HCEC 1CT (cell line): ENCODE measurements around the gene OXSM.

Source experiments
- DNase-seq: peaks from one replicate; pipeline ENCODE4 v3.0.0-alpha.2; 2017

The OXSM gene

DNA sequence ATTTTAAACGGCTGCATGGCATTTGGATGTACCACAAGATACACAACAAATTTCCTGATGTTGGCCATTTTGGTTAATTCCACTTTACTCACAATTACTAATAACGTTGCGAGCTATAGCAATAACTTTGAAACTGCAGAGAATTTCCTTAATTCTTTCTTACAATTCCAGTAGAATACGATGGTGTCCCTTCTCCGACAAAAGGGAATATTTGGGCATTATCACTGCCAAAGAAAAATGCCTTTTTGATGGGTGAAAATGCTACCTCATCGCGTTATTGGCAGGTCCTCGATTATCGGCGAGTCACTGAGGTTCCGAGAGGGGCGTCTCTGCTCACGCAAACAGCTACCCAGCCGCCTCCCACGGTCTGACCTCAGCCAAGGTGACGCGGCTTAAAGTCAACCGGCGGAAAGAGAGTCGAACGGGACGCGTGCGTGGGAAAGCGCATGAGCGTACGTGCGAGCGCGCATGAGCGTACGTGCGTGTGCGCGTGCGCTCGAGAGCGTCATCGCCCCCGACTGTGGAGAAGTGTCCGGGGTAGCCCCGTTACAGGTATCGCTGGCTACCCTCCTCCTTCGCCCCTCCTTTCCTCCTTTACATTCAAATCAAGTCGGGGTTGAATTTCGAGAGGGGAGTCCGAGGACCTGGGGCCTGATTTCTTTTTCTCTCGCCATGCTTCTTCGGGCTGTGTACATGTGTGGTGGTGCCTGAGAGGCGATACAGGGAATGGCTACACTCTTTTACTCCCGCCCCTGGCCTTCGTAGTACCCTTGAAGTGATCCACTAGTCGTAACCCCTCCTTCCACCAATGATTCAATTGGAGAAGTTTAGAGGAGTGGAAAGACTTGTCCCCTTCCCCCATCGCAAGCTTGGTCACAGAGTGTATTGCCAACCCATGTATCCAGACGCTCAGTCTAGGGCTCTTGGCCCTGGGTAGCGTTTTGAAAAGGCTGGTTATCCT is at the start of gene OXSM:
TSS of gene OXSM (plus strand) at position 495 of the 961 bp plus-strand sequence. CDS start 931 bp downstream, outside the sequence.
- DNase-seq: peak; percentile 86

DNA sequence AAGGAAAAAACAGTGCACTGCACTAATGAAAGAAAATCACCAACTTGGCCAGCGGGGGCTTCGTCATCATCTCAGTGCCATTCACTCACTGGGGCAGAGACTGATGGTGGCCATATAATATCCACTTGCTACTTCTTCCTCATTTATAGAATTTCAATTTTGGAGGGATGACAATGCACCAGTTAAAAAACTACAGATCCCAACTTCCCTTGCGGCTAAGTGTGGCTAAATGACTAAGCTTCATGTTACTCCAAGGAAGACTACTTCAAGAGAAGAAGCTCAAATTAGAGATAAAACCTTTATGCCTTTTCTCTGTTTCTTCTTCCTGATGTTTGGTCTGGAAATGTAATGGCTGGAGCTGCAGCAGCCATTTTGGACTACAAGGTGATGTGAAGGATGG is 45.4 kb upstream of the OXSM start:
- DNase-seq: no peak

DNA sequence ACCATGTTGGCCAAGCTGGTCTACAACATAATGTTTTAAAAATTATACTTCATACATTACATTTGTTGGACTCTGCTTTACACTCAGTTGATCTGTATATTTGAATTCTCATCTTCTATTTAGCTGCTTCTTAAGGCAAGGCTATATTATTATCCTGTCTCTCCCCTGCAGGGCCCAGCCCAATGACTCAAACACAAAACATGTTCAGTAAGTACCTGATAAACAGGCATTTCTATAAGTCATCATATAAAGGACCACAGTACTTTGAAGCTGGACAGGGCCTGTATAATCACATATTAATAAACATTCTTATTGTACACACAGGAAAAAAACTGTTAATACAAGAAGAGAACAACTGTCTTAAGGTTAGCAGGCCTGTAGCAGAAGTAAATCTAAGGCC is 42.9 kb upstream of the OXSM start:
- no peak for DNase-seq

DNA sequence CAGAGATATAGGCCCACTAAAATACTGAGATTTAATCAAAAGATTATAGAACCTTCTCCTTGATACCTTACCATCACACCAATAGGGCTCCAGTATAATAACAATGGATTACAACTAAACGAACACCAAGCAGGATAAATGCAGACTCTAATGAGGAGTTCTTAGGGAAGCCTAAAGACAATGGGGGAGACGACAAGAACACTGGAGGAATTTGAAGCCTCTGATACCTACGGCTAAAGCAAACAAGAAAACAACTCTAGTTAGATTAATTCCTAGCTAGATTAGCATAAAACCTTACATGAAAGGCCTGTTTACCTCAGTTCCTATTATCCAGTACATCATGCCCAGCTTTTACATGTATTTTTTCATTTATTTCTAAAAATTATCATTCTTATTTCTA is 41.7 kb upstream of the OXSM start:
- no peak for DNase-seq

DNA sequence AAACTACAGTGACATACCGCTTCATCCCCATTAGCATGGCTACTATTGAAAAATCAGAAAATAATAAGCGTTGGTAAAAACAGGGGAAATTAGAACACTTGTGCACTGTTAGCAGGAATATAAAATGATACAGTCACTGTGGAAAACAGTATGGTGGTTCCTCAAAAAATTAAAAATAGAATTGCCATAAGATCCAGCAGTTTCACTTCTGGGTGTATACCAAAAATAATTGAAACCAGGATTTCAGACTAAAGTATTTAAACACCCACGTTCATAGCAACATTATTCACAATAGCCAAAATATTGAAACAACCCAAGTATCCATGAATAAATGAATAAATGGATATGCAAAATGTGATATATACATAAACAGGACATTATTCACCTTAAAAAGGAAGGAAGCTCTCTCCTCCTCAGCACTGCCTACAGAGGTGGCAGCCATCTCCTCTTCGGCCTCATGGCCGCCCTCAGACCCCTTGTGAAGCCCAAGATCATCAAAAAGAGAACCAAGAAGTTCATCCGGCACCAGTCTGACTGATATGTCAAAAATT is 40.8 kb upstream of the OXSM start:
- no peak for DNase-seq

DNA sequence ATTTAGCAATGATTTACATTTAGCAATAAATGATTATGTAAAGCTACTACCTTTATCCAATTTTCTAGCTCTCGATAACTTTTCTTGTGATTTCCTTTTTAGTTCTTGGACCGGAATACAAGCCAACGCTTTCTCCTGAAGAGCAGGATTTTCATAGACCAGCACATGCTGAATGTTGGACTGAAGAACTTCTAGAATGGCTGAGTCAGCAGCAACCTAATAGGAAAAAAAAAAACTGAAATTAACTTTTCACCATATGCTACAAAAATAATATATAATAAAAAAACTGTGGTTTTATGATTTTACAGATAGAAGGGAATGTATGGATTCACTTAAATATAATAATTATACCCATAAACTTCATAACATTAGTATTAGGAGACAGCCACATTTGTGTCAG is 38.8 kb upstream of the OXSM start:
- no peak for DNase-seq

DNA sequence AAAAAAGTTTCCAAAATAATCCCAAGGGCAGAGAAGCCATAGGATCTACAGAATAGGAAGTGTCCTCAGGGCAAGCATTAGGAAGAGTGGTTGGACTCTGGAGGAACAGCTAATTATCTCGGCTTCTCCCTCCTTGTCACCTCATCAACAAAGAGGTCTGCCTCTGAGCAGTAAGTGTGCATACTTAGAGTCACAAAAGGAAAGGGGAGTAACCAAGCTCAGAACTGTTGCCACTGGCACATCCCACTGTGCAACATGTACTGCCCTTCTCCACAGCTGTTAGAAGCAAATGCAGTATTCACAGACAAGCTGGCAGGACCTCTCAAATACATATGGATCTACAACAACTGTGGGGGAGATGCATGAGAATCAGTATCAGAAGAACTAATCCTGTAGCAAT is 38.2 kb upstream of the OXSM start:
- DNase-seq: no peak

DNA sequence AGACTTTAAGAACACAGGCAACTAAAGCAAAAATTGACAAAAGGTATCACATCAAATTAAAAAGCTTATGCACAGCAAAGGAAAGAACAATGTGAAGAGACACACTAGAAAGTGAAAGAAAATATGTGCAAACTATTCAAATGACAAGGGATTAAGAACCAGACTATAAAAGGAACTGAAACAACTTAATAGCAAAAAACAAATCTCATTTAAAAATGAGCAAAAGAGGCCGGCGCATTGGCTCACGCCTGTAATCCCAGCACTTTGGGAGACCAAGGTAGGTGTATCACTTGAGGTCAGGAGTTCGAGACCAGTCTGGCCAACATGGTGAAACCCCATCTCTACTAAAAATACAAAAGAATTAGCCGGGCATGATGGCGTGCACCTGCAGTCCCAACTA is 21.0 kb upstream of the OXSM start:
- no peak for DNase-seq

DNA sequence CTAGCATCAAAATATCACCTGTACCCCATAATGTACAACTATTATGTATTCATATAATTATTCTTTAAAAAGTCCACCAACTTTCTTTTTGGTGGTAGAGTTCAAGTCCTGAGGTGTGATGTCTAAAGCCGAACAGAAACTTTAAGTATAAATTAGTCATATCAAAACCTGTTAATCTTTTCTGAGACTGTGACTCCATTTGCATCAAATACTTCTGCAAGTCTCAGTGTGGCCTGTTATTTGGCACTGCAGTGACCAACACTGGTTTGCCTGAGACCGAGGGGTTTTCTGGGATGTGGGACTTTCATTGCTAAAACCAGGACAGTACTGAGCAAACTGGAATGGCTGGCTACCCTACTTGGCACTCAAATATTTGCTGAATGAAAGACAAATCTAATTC is 14.0 kb upstream of the OXSM start:
- no peak for DNase-seq

DNA sequence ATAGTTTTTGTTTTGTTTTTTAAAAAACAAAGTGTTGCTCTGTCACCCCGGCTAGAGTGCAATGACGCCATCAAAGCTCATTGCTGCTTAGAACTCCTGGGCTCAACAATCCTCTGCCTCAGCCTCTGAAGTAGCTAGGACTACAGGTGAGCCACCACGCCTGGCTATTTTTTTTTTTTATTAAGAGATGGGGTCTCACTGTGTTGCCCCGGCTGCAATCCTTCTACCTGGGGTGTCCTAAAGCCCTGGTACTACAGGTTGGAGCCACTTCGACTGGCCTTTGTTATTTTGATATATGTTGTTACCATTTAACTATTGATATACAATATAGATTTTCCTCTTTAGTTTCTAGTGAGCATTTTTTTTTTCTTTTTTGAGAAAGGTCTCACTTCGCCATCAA is 9.3 kb upstream of the OXSM start:
- DNase-seq: no peak

DNA sequence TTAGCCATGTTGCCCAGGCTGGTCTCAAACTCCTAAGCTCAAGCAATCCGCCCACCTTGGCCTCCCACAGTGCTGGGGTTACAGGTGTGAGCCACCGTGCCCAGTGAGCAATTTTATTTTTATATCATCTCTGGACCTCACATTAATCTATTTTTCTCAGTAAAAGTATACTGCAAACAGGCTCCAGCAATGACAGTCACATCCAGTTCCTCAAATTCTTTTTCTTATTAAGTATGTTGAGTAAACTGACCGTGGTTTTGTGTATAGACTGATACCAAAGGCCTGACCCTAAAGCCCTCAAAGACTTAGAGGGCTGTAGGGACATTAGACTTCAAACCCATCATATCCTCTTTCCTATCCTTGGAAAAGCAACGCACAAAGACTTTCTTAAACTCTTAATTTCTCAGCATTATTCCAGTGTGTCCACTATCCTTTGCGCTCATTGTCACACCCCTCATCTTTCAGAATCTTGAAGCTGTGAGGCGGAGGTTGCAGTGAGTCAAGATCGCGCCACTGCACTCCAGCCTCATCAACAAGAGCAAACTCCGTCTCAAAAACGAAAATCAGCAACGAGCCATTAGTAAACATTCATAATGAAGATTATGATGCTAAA is 8.6 kb upstream of the OXSM start:
- DNase-seq: no peak

DNA sequence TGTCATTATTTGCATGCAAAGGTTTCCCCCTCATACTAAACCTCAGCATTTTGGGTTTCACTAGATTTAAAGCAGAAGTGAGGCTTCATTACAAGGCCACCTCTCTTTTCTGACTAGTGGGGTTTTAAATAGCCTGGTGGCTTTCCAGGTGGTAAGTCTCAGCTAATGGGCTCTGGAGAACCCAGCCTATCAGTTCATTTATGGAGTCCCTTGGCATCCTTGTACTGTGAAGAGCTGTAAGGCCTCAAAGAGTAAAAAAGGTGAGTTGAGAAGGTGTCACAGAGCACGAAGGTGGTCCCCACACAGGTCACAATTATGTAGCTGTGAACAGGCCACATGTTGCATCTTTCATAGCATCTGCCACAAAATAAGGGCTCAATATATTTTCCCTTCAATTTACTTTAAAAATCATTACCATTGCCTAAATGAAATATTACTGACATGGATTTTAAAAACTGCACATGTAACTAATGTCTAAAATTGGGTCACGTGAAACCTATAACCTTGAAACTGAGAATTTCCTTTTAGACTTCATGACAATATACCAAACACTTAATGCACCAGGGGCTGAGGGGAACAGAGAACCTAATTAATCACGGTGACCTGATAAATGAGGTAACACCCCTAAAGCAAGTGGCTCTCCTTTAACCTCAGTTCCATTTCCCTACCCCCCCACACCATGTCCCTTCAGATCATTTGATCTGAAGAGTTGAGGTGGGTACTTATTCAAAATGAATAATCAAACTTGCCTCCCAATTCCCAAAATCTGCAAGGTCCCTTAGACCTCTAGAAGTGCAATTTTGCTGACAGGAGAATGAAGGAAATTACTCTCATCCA is 7.9 kb upstream of the OXSM start:
- DNase-seq: no peak

DNA sequence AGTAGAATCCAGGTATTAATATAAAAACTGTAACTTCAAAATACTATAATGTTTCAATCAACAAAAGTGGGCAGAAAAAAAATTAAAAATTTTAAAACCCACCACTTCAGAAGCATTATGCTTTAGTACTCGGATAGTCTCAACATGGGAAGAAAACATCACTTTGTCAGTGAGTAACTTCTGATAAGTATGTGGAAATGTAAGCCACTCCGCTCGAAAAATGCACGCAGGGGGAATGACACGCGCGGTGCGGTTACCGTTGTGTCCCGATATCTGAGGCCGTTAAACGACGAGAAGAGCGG is 7.3 kb upstream of the OXSM start:
- no peak for DNase-seq

DNA sequence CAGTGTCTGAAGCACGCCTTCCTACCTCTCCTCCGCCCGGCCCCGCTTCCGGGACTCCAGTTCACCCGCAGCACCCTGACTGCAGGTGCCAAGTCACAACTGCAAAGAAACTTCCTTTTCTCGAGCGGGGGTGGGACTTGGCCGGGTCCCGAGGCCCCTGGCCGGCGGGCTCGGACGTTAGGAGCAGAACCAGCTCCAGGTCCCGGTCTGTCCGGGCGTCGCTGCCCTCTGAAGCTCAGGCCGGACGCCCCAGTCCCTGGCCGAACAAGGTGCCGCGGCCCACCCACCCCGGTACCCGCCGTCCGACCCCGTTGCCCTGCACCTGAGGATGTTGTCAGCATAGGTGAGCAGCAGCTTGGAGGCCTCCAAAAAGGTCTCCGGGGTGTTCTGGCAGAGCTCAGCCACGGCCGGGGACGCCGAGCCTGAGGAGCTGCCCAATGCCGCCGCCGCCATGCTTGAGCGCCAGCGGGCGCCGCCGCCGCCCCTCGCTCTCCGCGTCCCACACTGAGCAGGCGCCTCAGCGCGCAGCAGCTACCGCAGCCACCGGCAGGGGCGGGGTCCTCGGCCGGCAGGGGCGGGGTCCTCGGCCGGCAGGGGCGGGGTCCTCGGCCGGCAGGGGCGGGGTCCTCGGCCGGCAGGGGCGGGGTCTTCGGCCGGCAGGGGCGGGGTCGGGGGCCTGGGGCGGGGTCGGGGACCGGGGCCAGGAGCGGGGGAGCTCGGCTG is 6.8 kb upstream of the OXSM start, which contains the start of gene NGLY1:
TSS of gene NGLY1 (minus strand) at position 506 of the 723 bp plus-strand sequence. CDS start at position 453, 53 bp downstream.
- DNase-seq: peak; percentile 82

DNA sequence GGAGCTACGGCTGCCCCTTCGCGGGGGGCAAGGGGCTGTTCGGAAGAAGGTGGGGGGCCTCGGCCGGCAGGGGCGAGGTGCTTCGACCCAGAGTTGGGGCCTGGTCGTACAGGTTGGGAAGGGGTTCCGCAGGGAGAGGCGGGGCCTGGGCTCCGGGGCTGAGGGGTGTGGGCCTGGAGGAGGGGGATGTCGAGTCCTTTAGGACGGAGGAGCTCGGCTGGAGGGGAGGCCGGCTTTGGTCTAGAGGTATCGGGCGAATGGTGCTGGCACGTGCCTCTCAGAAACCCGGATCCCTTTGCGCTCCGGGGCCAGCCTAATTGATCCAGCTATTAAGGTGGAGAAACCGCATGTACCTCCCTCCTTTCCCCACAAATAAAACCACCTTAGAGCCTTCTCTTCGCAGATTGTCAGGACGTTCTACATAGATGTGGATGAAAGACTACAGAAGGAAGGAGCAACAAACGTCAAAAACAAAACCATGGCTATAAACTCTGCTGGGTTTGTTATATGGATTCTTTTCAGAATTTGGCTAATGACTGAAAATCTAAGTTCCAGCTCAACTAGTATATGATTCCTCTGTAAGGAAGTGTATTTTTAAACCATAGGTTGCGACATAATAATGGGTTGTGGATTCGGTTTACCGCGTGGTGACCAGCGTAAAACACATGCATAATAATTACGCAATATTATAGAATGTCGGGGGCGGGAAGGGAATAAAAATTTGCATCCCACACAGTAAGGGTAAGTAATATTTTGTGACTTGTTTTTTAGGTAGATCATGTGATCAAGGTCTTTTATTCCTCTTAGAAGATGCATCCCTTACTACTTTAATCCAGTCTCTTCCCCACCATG is 6.0 kb upstream of the OXSM start:
- DNase-seq: peak; percentile 16

DNA sequence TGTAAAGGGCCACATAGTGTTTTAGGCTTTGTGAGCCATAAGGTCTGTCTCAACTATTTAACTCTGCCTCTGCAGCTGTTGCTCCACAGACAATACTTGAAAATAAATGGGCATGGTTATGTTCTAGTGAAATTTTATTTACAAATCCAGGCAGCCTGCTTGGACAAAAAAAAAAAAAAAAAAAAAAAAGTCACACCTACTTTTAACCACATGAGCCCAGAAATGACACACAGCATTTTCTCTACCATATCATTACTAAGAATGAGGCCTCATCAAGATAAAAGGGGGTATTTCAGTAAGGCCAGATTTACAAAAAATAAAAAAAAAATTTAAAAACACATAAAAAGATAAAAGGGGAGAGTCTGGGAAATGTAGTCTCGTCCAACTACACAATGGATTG is 4.9 kb upstream of the OXSM start:
- DNase-seq: no peak

DNA sequence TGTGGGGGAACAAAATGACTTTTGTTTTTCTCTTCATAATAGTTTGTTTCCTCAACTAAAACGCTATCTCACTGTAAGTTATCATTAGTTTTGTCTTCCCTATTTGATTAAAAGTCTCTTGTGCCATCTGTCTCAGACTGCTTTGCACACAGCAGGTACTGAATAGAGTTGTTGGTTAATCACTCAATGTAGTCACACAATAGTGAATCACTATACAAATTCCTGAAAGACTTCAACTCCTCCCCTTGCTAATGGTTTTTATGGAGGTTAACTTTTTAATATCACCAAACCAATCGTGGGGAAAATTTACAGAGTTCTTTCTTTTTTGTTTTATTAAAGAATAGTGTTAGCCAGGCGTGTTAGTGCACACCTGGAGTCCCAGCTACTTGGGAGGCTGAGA is 4.1 kb upstream of the OXSM start:
- peak; percentile 5 for DNase-seq

DNA sequence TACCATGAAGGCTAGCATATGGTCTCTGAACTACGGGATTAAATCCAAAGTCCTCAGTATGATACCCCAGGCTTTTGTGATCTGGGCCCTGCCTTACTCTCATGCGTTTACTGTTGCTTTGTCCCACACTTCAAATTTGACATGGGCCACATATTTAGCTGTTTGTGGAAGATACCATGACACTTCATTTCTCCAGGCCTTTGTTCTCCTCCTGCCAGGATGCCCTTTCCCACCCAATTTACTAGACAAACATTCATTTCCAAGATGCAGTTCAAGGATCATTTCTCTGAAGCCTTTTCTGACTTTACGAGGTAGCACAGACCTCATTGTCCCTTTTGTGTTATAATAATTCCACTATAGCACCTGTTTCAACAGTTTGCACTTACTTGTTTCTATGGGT is 2.2 kb upstream of the OXSM start:
- no peak for DNase-seq

DNA sequence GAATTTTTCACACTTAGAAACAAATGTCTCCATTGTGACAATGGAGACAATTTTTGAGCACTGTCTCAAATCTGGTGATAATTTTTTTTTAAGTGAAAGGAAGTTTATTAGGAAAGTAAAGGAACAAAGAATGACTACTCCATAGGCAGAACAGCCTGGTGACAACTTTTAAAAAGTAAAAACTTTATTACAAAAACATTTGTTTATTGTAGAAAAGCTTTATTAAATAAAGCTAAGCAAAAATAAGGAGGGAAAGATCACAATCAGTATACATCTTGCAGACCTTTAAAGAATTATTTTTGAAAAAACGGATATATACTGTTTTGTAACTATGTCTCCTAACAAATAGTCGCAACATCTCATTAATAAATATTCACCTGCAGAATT is 688 bp upstream of the OXSM start:
- no peak for DNase-seq

DNA sequence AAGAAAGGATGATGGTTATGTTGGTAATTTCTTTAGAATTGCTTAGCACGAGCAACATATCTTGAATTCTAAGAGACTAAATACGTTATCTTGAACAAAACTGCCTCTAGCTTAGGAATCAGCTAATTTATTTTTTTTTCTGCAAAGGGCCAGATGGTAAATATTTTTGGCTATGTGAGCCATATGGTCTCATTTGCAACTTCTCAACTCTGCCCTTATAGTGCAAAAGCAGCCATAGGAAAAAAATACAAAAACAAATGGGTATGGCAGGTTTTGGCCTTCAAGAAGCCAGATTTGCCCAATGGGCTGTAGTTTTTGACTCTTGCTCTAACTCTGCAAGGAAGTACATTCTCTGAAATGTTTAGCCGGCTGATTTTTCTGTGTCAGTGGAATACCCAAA is 11.9 kb downstream of the OXSM start:
- no peak for DNase-seq

DNA sequence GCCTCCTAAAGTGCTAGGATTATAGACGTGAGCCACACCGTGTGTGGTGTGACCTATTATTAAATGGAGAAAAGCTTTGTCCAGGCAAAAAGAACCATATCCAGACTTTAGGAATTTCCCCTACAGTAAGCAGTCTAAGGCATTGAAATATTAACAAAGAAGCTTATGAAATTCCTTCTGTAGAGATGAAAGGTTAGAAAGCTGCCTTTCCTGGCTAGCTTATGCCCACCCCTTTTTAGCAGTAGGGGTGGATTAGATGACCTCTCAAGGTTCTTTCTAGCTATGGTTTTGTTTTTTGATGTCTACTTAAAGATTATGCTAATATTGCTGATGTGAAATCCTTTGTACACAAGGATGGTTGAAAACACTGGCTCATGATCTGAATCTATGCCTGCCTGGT is 13.9 kb downstream of the OXSM start:
- no peak for DNase-seq

DNA sequence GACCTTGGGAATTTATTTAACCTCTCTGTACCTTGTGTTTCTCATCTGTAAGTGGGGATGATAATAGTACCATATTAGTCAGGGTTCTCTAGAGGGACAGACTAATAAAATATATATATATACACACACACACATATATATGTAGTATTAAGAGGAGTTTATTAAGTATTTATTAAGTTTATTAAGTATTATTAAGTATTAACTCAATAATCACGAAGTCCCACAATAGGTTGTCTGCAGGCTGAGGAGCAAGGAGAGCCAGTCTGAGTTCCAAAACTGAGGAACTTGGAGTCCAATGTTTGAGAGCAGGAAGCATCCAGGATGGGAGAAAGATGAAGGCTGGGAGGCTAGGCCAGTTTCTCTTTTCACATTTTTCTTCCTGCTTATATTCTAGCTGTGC is 14.8 kb downstream of the OXSM start:
- DNase-seq: no peak
